GM21526 (cell line): Measurements from ENCODE around the gene PTBP3.
"Not testable (repeated sequence)": the region's sequence is repeated elsewhere in the genome, so short reads cannot be mapped to it uniquely, and the experiment has no call there.

Source experiments
- ATAC-seq: cut with Tn5 transposase; IDR thresholded peaks from one replicate; pipeline ENCODE4 v1.9.1; 2021; ENCODE audit warnings: moderate library complexity; ENCODE audit not compliant: unreplicated experiment, low FRiP score

Gene PTBP3

DNA sequence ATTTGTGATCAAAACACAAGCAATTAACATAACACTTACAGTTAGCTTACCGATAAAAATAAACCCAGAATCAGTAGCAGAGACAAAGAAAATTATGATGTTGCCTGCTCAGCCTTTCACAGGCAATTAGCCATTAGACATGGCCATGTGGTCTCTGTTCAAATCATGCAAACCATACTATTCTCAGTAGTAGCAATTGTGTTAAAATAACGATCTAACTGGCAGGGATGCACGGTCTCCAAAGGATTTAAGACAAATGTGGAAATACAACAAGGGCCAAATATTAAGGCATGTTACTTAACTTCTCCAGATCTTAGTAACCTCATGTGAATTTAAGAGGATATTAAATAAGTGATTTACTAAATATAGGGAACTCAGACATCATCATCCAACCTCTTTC is 59.5 kb downstream of the PTBP3 start:
- no peak for ATAC-seq

DNA sequence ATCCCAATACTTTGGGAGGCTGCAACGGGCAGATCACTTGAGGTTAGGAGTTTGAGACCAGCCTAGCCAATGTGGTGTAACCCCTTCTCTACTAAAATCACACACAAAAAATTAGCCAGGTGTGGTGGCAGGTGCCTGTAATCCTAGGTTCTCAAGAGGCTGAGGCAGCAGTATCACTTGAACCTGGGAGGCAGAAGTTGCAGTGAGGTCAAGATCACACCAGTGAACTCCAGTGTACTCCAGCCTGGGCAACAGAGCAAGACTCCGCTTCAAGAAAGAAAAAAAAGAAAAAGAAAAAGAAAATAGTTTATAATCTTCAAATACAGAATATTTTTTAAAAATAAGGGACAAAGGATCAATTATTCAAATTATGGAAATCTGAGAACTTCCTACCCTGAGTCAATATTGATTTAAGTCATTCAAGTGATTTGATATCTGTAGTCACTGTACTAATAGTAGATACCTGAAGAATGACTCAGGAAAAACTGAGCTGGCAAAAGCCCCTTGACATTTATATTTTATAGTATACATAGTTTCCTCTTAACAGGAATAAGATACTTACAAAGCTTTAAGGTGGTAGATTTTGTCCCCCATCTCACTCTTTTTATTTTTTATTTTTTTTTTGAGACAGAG is 61.8 kb downstream of the PTBP3 start:
- no peak for ATAC-seq

GRCh38 chr9:112268413-112268812 is 65.0 kb downstream of the PTBP3 start:
- ATAC-seq = no peak

DNA sequence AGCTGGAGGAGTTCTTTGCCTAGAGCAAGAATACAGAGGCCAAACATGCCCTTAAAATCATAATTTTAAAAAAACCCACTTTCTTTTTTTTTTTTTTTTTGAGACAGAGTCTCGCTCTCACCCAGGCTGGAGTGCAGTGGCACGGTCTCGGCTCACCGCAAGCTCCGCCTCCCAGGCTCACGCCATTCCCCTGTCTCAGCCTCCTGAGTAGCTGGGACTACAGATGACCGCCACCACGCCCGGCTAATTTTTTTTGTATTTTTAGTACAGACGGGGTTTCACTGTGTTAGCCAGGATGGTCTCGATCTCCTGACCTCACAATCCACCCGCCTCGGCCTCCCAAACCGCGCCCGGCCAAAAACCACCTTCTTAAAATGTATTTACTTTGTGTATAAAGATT is 66.3 kb downstream of the PTBP3 start:
- ATAC-seq = not testable (repeated sequence)

- no peak for ATAC-seq
Measured at GRCh38 chr9:112265391-112265790, 68.0 kb downstream of the PTBP3 start.

DNA sequence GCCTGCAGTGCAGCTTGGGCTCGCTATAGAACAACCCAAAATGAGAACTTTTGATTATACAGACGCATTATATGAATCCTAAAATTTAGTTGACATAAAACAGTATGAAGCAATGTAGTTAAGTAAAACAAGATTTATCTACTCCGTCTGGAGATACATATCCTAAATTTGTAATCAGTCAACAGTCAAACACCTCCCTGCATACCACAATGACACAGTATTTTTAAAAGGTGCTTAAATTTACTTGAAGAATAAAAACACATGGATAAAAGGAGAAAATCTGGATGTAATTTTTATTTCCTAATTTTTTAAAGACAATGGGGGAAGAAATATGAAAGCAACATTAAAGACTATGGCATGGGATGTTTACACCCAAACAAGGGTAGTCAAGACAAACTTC is 70.8 kb downstream of the PTBP3 start:
- no peak for ATAC-seq

DNA sequence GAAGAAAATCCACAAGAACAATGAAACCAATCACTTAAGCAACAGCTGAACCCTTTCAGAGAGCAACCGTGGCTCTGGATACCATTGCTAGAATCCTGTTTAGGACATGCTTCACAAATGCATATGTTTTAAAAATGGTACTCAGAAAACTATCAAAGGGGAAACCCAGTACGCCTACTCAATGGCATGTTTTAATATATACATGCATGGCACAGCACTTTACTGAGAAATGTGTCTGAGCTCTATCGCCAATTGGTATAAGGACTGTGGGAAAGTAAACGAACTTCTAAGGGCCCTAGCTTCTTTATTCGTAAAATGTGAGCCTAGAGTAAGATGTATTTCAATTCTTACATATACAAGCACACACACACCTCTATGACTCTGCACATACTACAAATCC is 72.3 kb downstream of the PTBP3 start:
- ATAC-seq = no peak

DNA sequence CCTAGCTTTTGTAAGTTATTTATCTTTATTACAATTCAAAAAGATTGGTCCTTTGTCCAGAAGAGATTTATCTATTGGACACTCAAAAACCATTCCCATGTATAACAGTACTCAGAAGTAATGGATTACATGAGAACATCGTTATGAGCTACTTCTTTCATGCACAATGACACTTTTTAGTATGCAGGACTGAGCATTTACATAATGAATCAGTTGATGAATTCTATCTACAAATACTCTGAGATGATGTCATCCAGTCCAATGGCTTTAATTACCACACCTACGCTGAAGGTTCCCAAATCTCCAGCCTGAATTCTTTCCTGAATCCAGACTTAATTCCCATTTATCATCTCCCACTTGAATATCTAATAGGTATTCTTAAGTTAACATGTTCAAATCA is 75.3 kb downstream of the PTBP3 start:
- no peak for ATAC-seq

DNA sequence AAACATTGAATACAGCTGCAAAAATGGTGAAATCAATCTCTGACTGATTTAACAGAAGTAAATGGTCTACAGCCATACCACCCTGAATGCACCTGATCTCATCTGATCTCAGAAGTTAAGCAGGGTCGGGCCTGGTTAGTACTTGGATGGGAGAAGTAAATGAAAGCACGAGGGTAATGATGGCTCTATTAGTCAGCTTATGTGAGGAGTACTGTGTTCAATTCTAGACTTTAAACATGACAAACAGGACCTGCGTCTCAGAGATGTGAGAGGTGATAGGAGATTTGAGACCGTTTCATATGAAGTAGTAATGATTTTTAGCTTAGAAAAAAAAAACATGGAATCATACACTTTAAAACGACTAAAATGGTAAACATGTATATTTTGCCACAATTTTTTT is 81.2 kb downstream of the PTBP3 start:
- no peak for ATAC-seq

DNA sequence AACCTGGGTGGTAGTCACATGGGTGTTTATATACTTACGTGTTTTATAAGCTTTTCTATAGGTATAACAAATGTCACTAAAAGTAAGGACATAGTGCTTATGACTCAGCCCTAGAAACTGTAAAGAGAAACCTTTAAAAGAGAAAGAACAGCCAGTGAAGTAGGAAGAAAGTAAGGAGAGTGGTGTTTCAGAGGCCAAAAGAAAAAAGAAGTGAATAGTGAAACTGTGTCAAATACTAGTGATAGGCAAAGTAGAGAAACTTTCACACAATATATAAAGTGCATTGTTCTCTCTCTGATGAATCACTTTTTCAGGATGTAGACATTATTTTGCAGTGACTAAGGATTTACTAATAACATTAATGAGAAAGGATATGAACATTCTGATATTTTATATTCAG is 84.1 kb downstream of the PTBP3 start:
- ATAC-seq = peak; percentile 80

DNA sequence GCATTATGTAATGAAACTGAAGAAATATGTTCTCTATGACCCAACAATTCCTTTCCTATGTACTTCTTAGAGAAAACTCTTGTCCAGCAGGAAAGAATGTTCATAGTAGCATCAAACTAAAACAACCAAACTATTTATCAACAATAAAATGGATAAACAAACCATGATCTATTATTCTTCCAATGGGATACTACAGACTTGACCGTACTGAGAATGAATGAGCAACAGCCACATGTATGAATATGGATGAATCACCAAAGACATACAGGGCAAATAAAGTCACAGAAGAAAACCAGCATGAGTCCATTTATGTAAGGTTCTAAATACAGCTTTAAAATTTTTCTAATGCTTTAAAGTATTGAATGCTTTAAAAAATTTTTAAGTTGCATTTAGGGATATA is 84.7 kb downstream of the PTBP3 start:
- ATAC-seq = no peak

- no peak for ATAC-seq
Measured at GRCh38 chr9:112247090-112247489, 86.3 kb downstream of the PTBP3 start.

- ATAC-seq = no peak
Measured at GRCh38 chr9:112245126-112245525, 88.3 kb downstream of the PTBP3 start.

DNA sequence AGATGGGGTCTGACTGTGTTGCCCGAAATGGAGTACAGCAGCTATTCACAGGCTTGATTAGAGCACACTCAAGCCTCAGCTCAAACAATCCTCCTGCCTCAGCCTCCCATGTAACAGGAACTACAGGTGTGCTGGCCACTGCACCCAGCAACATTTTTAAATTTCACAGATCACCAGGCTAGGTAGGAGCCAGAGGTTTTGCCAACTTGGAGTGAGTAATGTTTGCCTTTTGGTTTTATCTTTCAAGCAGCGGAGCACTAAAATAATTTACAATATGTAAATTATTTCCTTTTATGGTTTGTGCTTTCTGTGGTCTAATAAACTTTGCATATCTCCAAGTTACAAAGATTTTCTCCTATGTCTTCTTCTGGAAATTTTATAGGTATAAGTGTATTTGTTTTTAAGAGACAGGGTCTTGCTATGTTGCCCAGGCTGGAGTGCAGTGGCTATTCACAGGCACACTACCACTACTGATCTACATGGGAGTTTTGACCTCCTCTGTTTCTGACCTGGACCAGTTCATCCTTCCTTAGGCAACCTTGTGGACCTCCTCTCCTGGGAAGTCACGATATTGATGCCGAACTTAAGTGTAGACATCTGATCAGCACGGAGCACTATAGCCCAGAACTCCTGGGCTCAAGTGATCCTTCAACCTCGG is 91.1 kb downstream of the PTBP3 start:
- ATAC-seq = no peak

DNA sequence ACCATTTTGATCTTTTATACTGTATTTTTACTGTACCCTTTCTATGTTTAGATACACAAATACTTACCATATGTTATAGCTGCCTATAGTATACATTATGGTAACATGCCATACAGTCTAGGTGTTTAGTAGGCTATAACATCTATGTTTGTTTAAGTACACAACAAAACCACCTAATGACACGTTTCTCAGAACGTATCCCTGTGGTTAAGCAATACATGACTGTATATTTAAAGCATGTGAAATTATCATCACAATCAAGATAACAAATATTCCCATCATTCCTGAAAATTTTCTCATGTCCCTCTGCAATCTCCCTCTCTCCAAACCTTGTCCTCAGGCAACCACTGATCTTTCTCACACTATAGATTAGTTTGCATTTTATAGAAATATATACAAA is 91.9 kb downstream of the PTBP3 start:
- ATAC-seq = no peak

DNA sequence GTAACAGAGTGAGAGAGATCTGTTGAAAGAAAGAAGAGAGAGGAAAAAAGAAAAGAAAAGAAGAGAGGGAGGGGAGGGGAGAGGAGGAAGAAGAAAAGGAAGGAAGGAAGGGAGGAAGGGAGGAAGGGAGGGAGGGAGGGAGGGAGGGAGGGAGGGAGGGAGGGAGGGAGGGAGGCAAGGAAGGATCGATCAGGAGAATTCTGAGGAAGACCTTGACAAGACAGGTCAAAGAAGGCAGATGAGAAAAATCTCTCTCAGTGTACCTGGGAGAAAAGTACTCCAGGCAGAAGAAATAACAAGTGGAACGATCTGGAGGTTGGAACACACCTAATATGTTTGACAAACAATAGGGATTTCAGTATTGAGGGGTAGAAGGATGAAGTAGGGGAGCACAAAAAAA is 93.7 kb downstream of the PTBP3 start:
- no peak for ATAC-seq

DNA sequence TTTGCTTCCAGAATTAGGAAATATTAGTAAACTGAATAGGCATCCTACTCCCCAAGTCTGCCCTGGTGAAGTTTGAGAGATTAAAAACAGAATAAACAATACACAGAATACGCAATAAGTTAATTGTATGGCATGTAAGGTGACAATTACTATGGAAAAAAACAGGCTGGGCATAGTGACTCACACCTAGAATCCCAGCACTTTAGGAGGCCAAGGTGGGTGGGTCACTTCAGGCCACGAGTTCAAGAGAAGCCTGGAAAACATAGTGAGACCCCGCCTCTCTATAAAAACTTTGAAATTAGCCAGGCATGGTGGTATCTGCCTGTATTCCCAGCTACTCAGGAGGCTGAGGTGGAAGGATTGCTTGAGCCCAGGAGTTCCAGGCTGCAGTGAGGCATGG is 94.1 kb downstream of the PTBP3 start:
- ATAC-seq = no peak

GRCh38 chr9:112234779-112235178 is 98.6 kb downstream of the PTBP3 start:
- no peak for ATAC-seq

GRCh38 chr9:112233769-112234168 is 99.7 kb downstream of the PTBP3 start:
- no peak for ATAC-seq

DNA sequence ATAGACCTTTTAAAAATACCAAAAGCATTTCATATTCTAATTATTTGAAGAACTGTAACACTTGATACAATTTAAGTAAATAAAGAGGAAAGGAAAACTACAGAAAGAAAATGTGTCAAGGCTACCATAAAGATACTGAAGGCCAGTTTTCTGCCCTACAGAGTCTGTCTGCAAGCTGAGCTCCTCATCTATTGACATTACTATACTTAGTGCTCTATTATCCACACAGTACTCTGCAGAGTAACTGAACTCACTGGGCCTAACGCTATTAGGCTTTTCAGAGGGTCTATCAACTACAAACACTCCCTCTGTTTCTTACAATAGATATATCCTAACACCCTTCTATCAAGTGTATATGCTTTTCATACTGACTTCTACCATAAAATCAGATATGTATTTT is 101.2 kb downstream of the PTBP3 start:
- ATAC-seq = no peak

DNA sequence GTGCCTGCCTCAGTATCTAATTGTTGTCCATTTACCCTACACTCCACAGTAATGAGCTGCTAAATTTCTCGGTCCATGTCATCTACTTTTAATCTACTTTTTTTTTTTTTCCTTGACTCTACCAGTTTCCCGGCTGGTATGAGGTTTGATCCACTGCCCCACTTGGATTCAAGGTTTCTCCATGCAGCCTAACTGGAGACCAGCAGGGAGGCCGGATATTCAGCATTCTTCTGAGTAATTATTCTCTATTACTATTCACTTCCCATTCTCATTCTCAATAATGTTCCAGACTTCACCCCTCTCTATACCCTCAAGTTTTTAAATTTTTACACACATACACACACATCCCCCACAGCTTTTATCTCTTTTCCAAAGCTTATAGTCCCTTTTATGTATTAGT is 107.3 kb downstream of the PTBP3 start:
- ATAC-seq = no peak

- ATAC-seq = no peak
Measured at GRCh38 chr9:112224401-112225289, 108.8 kb downstream of the PTBP3 start.
